ENCODE measurements around the gene TMEM238L. TPM values are rescaled to one million over a fixed set of nuclear protein-coding genes. Genes with fewer than 3 reads are reported as not detected.

TMEM238L gene
- total and polyA plus RNA-seq, 2 donors (not counting 1 experiment from before 2014, with no cell fraction given): not detected

DNA sequence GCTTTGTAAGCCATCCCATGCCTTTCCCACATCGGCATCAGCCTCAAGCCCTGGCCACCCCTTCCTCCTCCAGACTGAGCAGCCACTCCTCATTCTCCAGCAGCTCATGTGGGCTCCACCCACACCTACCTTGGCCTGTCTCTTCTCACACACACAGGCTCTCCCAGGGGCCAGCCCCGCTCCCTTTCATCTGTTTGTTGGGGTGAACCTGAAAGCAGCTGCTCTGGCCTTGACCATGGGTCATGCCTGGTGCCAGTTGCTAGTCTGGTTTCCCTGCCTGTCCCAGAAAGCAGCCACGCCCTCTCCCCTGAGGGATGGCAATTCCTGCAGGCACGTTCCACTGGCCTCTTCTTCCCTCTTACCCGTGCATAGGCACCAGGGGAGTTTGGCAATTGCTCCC, 11.4 kb upstream of the TMEM238L start:
- Histone ChIP-seq H3K27me3 (ENCODE audit: control insufficient read depth, insufficient read depth, low read length) (no peaks in the 10 kb centered on the region), H4K20me1 (ENCODE audit: control insufficient read depth, extremely low read depth, insufficient read depth, low read length) (no peaks in the 10 kb centered on the region), H3K36me3 (ENCODE audit: control insufficient read depth, insufficient read depth, low read length) (no peaks in the 10 kb centered on the region), H3K9ac (ENCODE audit: insufficient read depth, low read length) (no peak overlapping the region), H3K9me3 (ENCODE audit: control insufficient read depth, insufficient read depth, low read depth, low read length) (no peaks in the 10 kb centered on the region), H3K4me3 (replicated peaks in 1 of 4; ENCODE audit: control extremely low read depth in 1 of 4, insufficient read depth in 1 of 4, low read depth in 3 of 4, low read length in 4 of 4) (no peak overlapping the region), H3K79me2 (ENCODE audit: control insufficient read depth, insufficient read depth, low read length) (no peaks in the 10 kb centered on the region), H3K27ac (ENCODE audit: insufficient read depth, low read length) (no peak overlapping the region), H3K4me2 (ENCODE audit: extremely low read depth, insufficient read depth, low read length) (no peak overlapping the region), H3K4me1 (ENCODE audit: control insufficient read depth, extremely low read depth, insufficient read depth, low read length) (no peaks in the 10 kb centered on the region), H2AFZ (ENCODE audit: low read length) (no peak overlapping the region)
- TF ChIP-seq CTCF (conservative IDR thresholded peaks at IDR 0.05 in 1 of 2, IDR thresholded peaks at IDR 0.05 in 1 of 2; ENCODE audit: low read depth in 1 of 2, low read length in 2 of 2) (no peak), EZH2 (IDR thresholded peaks at IDR 0.05; ENCODE audit: low read length, missing control alignments) (no peak)
- DNase-seq (ENCODE audit: low read depth in 2 of 2): no peak

DNA sequence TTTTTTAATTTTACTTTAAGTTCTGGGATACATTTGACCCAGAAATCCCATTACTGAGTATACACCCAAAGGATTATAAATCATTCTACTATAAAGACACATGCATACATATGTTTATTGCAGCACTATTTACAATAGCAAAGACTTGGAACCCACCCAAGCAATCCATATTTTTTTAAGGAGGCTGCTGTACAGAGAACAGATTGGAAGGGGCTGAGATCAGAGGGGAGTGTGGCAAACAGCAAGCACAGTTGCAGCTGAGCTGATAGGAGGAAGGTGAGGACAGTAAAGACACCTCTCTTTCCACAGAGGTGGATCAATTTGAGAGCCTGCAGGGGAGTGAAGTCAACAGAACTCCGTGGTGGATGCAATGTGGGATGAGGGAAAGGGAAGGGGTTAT, 10.2 kb upstream of the TMEM238L start:
- TF ChIP-seq CTCF (conservative IDR thresholded peaks at IDR 0.05 in 1 of 2, IDR thresholded peaks at IDR 0.05 in 1 of 2; ENCODE audit: low read depth in 1 of 2, low read length in 2 of 2) (no peak), EZH2 (IDR thresholded peaks at IDR 0.05; ENCODE audit: low read length, missing control alignments) (no peak)
- no peak overlapping the region for H3K27ac ChIP-seq (ENCODE audit: insufficient read depth, low read length)
- DNase-seq (ENCODE audit: low read depth in 2 of 2): no peak
- H3K9ac ChIP-seq (ENCODE audit: insufficient read depth, low read length): no peak overlapping the region
- no peak overlapping the region for H3K4me3 ChIP-seq (replicated peaks in 1 of 4; ENCODE audit: control extremely low read depth in 1 of 4, insufficient read depth in 1 of 4, low read depth in 3 of 4, low read length in 4 of 4)
- no peaks in the 10 kb centered on the region for H3K4me1 ChIP-seq (ENCODE audit: control insufficient read depth, extremely low read depth, insufficient read depth, low read length)
- H3K36me3 ChIP-seq (ENCODE audit: control insufficient read depth, insufficient read depth, low read length): no peaks in the 10 kb centered on the region
- H2AFZ ChIP-seq (ENCODE audit: low read length): no peak overlapping the region
- H3K27me3 ChIP-seq (ENCODE audit: control insufficient read depth, insufficient read depth, low read length): no peaks in the 10 kb centered on the region
- no peaks in the 10 kb centered on the region for H4K20me1 ChIP-seq (ENCODE audit: control insufficient read depth, extremely low read depth, insufficient read depth, low read length)
- H3K9me3 ChIP-seq (ENCODE audit: control insufficient read depth, insufficient read depth, low read depth, low read length): no peaks in the 10 kb centered on the region
- no peak overlapping the region for H3K4me2 ChIP-seq (ENCODE audit: extremely low read depth, insufficient read depth, low read length)
- H3K79me2 ChIP-seq (ENCODE audit: control insufficient read depth, insufficient read depth, low read length): no peaks in the 10 kb centered on the region

GRCh38 chr17:10812674-10813073, 8.8 kb upstream of the TMEM238L start:
- Histone ChIP-seq H3K27me3 (ENCODE audit: control insufficient read depth, insufficient read depth, low read length) (no peaks in the 10 kb centered on the region), H3K9me3 (ENCODE audit: control insufficient read depth, insufficient read depth, low read depth, low read length) (no peaks in the 10 kb centered on the region), H3K79me2 (ENCODE audit: control insufficient read depth, insufficient read depth, low read length) (no peaks in the 10 kb centered on the region), H3K4me3 (replicated peaks in 1 of 4; ENCODE audit: control extremely low read depth in 1 of 4, insufficient read depth in 1 of 4, low read depth in 3 of 4, low read length in 4 of 4) (no peak overlapping the region), H2AFZ (ENCODE audit: low read length) (no peak overlapping the region), H3K9ac (ENCODE audit: insufficient read depth, low read length) (no peak overlapping the region), H3K4me2 (ENCODE audit: extremely low read depth, insufficient read depth, low read length) (no peak overlapping the region), H4K20me1 (ENCODE audit: control insufficient read depth, extremely low read depth, insufficient read depth, low read length) (no peaks in the 10 kb centered on the region), H3K4me1 (ENCODE audit: control insufficient read depth, extremely low read depth, insufficient read depth, low read length) (no peaks in the 10 kb centered on the region), H3K36me3 (ENCODE audit: control insufficient read depth, insufficient read depth, low read length) (no peaks in the 10 kb centered on the region), H3K27ac (ENCODE audit: insufficient read depth, low read length) (no peak overlapping the region)
- DNase-seq (ENCODE audit: low read depth in 2 of 2): no peak
- TF ChIP-seq EZH2 (IDR thresholded peaks at IDR 0.05; ENCODE audit: low read length, missing control alignments) (no peak), CTCF (conservative IDR thresholded peaks at IDR 0.05 in 1 of 2, IDR thresholded peaks at IDR 0.05 in 1 of 2; ENCODE audit: low read depth in 1 of 2, low read length in 2 of 2) (no peak)

Data from fibroblast of lung (primary cell).